Body of pancreas (tissue), 4 donors: Measurements from ENCODE around the gene HEATR3. TPM values are rescaled to one million over a fixed set of nuclear protein-coding genes. Genes with fewer than 3 reads are reported as not detected.
A peak's percentile ranks its signal among the peaks of the same experiment; 100 is the strongest.

Experiments used
- ATAC-seq: fragments of 150-250 bp; one replicate; pipeline ENCODE4 v1.9.1; 2016
- DNase-seq, 4 donors: peaks; one replicate each; pipeline ENCODE4 v3.0.0-alpha.2; 2019
- H3K27ac ChIP-seq, 4 donors: fragments of 200-600 bp; sonication (generic); 1 replicate in 3 of 4; 2 replicates in 1 of 4; pipeline versions ENCODE4 v1.5.1 to v1.6.1; 2016 to 2019; ENCODE audit warnings: mild to moderate bottlenecking in 1 of 4, mixed read lengths in 1 of 4, moderate library complexity in 1 of 4
- H3K27me3 ChIP-seq, 2 donors: fragments of 200-600 bp; sonication (generic); one replicate each; pipeline ENCODE4 v1.6.0; 2016; ENCODE audit warnings: mild to moderate bottlenecking in 1 of 2
- H3K36me3 ChIP-seq, 2 donors: fragments of 200-600 bp; sonication (generic); replicated peaks in 1 of 2; 2 replicates each; pipeline ENCODE4 v1.5.1; 2016; ENCODE audit warnings: low read depth in 2 of 2; ENCODE audit not compliant: insufficient read depth in 1 of 2
- H3K4me1 ChIP-seq: fragments of 200-600 bp; sonication (generic); one replicate; pipeline ENCODE4 v1.6.0; 2016
- H3K4me3 ChIP-seq, 2 donors: fragments of 200-600 bp; sonication (generic); 1 replicate in 1 of 2; 2 replicates in 1 of 2; pipeline ENCODE4 v1.5.1; 2016 to 2019
- H3K9me3 ChIP-seq, 3 donors: fragments of 200-600 bp; sonication (generic); 1 replicate in 2 of 3; 2 replicates in 1 of 3; pipeline ENCODE4 v1.5.1; 2016
- CTCF ChIP-seq, 7 experiments: fragments of 450-650 bp in 4 of 7; fragments of 200-600 bp in 3 of 7; sonication (generic) in 3 of 7; IDR thresholded peaks; one replicate each; pipeline ENCODE4 v1.5.1; 2016 to 2019; ENCODE audit warnings: antibody characterized with exemption in 7 of 7
- POLR2A ChIP-seq, 3 donors: fragments of 450-650 bp; IDR thresholded peaks; one replicate each; pipeline ENCODE4 v1.6.1; 2016; ENCODE audit warnings: antibody characterized with exemption in 3 of 3, mild to moderate bottlenecking in 2 of 3
- WGBS, 2 donors: methylation state at CpG; one replicate each; pipeline ENCODE4 v1.1.5; 2017; 5-methylcytosine and 5-hydroxymethylcytosine counted together
- intact Hi-C: fragments of 100-400 bp; cut with DNase I; formaldehyde crosslinking; loops from one replicate; pipeline ENCODE4 v1.15.1; 2023
- total RNA-seq, 2 donors: library from RNA; depleted of rRNA; stranded (reverse); fragments of >200 nt; gene quantifications; one replicate each; pipeline ENCODE4 v1.1.0, GENCODE V29; 2016

Gene HEATR3
- total RNA-seq, result 10 to 100 TPM; 17.4 to 25.7 TPM

GRCh38 chr16:50065624-50066481 is at the start of gene HEATR3:
TSS of gene HEATR3 (plus strand) at chr16:50065970. CDS start at chr16:50066132, 162 bp downstream.
- peak within 1 kb of the TSS; percentile 62 to 95 (median 90) for H3K27ac ChIP-seq
- TF ChIP-seq POLR2A (IDR thresholded peaks at IDR 0.05), result peak; percentile 35 to 78 (median 76)
- TF ChIP-seq CTCF (IDR thresholded peaks at IDR 0.05), result no peak
- no peaks in the 10 kb centered on the region for H3K9me3 ChIP-seq
- no peaks in the 10 kb centered on the region for H3K27me3 ChIP-seq
- H3K4me1 ChIP-seq, result peaks cover 17% of the 10 kb centered on the region
- ATAC-seq (peak; percentile 98), DNase-seq (peak; percentile 94 to 96 (median 94))
- H3K4me3 ChIP-seq, result peak within 1 kb of the TSS; percentile 59 to 87
- intact Hi-C loops, result loop anchor here (10.0 kb wide), 1 partner anchor 79 kb away; no protein-coding TSS in a partner anchor
- H3K36me3 ChIP-seq, result peaks cover 0 to 2% of the 10 kb centered on the region in 2 donors
- 2 to 9% methylated on average over 16 to 86 of the region's 91 CpGs for WGBS, 2 donors

GRCh38 chr16:50017553-50017952 is 48.2 kb upstream of the HEATR3 start:
- DNase-seq (no peak), ATAC-seq (no peak)
- H3K4me1 ChIP-seq, result no peaks in the 10 kb centered on the region

GRCh38 chr16:50021544-50021943 is 44.2 kb upstream of the HEATR3 start:
- Histone ChIP-seq H3K36me3 (no peaks in the 10 kb centered on the region), H3K9me3 (no peaks in the 10 kb centered on the region), H3K4me3 (no peak overlapping the region), H3K27ac (no peak overlapping the region), H3K27me3 (no peaks in the 10 kb centered on the region), H3K4me1 (peaks cover 7% of the 10 kb centered on the region)
- intact Hi-C loops, result no loop called here
- DNase-seq, result no peak
- WGBS, 2 donors, result 14 to 23% methylated on average over 2 of the region's 2 CpGs
- TF ChIP-seq CTCF (IDR thresholded peaks at IDR 0.05), result no peak
- no peak for TF ChIP-seq POLR2A (IDR thresholded peaks at IDR 0.05)
- no peak for ATAC-seq

More at GRCh38 chr16:50017553-50017952, 48.2 kb upstream of the HEATR3 start:
- no peaks in the 10 kb centered on the region for H3K9me3 ChIP-seq
- 77 to 81% methylated on average over 8 to 9 of the region's 9 CpGs for WGBS, 2 donors
- no peak for TF ChIP-seq CTCF (IDR thresholded peaks at IDR 0.05)
- no peak for TF ChIP-seq POLR2A (IDR thresholded peaks at IDR 0.05)
- H3K36me3 ChIP-seq, result no peaks in the 10 kb centered on the region
- no peaks in the 10 kb centered on the region for H3K27me3 ChIP-seq
- intact Hi-C loops, result no loop called here
- no peak overlapping the region for H3K4me3 ChIP-seq
- H3K27ac ChIP-seq, result no peak overlapping the region

- no peak for DNase-seq
- WGBS, 2 donors, result 37 to 46% methylated on average over 4 of the region's 4 CpGs
- Histone ChIP-seq H3K4me3 (no peak overlapping the region), H3K36me3 (no peaks in the 10 kb centered on the region), H3K9me3 (no peaks in the 10 kb centered on the region), H3K27me3 (no peaks in the 10 kb centered on the region), H3K4me1 (peaks cover 8% of the 10 kb centered on the region), H3K27ac (no peak overlapping the region)
- TF ChIP-seq POLR2A (IDR thresholded peaks at IDR 0.05), result no peak
- no peak for TF ChIP-seq CTCF (IDR thresholded peaks at IDR 0.05)
- no peak for ATAC-seq
- intact Hi-C loops, result no loop called here
Measured at GRCh38 chr16:50023641-50024040, 42.1 kb upstream of the HEATR3 start.
